ENCODE measurements around the gene RALB.

RALB gene, protein sequence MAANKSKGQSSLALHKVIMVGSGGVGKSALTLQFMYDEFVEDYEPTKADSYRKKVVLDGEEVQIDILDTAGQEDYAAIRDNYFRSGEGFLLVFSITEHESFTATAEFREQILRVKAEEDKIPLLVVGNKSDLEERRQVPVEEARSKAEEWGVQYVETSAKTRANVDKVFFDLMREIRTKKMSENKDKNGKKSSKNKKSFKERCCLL

DNA sequence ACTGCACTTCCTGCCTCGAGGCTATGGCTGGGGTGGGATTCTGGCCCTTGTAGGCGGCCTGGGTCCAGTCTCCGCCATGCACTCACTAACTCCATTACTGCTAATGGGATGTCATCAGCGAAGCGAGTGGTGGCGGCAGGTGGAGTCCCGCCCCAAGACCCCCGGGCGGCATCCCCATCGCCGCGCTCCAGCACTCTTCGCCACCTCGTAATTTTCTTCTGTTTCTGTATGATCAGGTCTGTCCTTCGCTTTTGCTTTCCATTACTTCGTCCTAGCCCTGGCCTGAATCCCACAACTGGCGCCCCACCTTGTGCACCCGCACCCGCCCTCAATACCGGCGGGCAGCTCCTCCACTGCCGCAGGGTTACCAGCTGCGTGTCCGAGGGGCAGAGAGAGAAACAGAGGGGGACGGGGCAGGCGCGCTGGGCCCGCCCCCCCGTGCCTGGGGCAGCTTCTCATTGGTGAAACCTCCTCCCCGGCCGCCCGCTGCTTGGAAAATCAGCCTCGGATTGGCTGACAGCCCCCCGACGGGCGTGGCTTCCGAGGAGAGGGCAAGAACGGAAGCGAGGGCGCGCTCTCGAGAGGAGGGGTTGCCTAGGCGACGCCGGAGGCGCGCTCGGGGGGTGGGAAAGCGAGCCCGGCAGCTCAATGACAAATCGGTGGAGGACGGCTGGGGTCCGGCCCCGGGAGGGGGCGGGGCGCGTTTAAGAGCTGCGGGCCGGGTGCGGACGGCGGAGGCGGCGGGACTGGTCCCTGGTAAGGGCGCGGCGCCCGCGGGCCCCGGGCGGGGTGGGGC, at the start of gene RALB:
RALB (plus strand) TSS at position 628 of the 796 bp plus-strand sequence. CDS start 25,813 bp downstream, outside the sequence.
- Histone ChIP-seq H3K9me3 (ENCODE audit: control insufficient read depth, low read length) (no peaks in the 10 kb centered on the region), H3K4me1 (ENCODE audit: control insufficient read depth, insufficient read depth, low read length) (peaks cover 6% of the 10 kb centered on the region), H3K9ac (ENCODE audit: low read length) (peak within 1 kb of the TSS; percentile 72), H3K27me3 (ENCODE audit: control insufficient read depth, insufficient read depth, low read length) (no peaks in the 10 kb centered on the region), H3K4me3 (ENCODE audit: low read length) (peak within 1 kb of the TSS; percentile 40), H3K36me3 (ENCODE audit: control insufficient read depth, insufficient read depth, low read length) (no peaks in the 10 kb centered on the region)

- Histone ChIP-seq H3K36me3 (ENCODE audit: control insufficient read depth, insufficient read depth, low read length) (no peaks in the 10 kb centered on the region), H3K9ac (ENCODE audit: low read length) (no peak overlapping the region), H3K27me3 (ENCODE audit: control insufficient read depth, insufficient read depth, low read length) (no peaks in the 10 kb centered on the region), H3K9me3 (ENCODE audit: control insufficient read depth, low read length) (no peaks in the 10 kb centered on the region), H3K4me1 (ENCODE audit: control insufficient read depth, insufficient read depth, low read length) (peaks cover 8% of the 10 kb centered on the region), H3K4me3 (ENCODE audit: low read length) (no peak overlapping the region)
Observed at GRCh38 chr2:120203251-120204021, 49.2 kb upstream of the RALB start.

DNA sequence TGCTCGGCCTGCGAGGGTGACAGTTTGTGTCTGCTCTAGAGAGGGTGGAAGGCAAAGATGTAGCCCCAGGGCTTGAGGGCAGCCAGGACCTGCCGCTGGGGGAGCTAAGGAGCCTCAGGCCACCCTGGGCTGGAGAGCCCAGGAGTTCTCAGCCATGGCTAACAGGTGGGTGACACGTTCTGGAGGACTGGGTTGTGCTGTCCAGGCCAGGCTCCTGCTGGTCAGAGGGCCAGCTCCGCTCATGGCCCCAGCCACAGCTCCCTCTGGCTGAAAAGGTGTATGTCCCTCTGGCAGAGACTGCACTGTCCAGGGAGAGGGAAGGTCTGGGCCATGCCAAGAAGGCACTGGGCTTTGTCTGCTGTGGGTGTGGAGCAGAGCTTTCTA, 48.6 kb upstream of the RALB start:
- Histone ChIP-seq H3K9ac (ENCODE audit: low read length) (no peak overlapping the region), H3K4me3 (ENCODE audit: low read length) (no peak overlapping the region), H3K27me3 (ENCODE audit: control insufficient read depth, insufficient read depth, low read length) (no peaks in the 10 kb centered on the region), H3K36me3 (ENCODE audit: control insufficient read depth, insufficient read depth, low read length) (no peaks in the 10 kb centered on the region), H3K9me3 (ENCODE audit: control insufficient read depth, low read length) (no peaks in the 10 kb centered on the region), H3K4me1 (ENCODE audit: control insufficient read depth, insufficient read depth, low read length) (peaks cover 8% of the 10 kb centered on the region)

DNA sequence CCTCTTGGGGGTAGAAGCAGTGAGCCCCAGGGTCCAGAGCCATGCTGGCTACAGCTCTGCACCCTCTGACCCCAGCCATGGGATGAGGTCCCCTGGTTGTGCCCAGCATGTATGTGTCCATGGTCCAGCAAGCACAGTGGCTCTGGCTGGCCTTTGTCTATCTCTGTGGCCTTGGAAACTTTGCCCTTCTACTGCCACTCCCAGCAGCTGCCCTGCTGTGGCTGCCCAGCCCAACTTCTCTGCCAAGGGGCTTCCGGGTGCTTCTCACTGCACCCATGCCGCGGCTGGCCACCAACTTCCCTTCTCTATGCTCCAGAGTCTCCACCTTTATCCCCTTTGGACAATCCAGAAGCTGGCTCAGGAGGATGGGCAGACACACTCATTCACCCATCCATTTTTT, 48.2 kb upstream of the RALB start:
- no peaks in the 10 kb centered on the region for H3K36me3 ChIP-seq (ENCODE audit: control insufficient read depth, insufficient read depth, low read length)
- no peak overlapping the region for H3K4me3 ChIP-seq (ENCODE audit: low read length)
- no peak overlapping the region for H3K9ac ChIP-seq (ENCODE audit: low read length)
- H3K9me3 ChIP-seq (ENCODE audit: control insufficient read depth, low read length), result no peaks in the 10 kb centered on the region
- no peaks in the 10 kb centered on the region for H3K27me3 ChIP-seq (ENCODE audit: control insufficient read depth, insufficient read depth, low read length)
- peaks cover 8% of the 10 kb centered on the region for H3K4me1 ChIP-seq (ENCODE audit: control insufficient read depth, insufficient read depth, low read length)

DNA sequence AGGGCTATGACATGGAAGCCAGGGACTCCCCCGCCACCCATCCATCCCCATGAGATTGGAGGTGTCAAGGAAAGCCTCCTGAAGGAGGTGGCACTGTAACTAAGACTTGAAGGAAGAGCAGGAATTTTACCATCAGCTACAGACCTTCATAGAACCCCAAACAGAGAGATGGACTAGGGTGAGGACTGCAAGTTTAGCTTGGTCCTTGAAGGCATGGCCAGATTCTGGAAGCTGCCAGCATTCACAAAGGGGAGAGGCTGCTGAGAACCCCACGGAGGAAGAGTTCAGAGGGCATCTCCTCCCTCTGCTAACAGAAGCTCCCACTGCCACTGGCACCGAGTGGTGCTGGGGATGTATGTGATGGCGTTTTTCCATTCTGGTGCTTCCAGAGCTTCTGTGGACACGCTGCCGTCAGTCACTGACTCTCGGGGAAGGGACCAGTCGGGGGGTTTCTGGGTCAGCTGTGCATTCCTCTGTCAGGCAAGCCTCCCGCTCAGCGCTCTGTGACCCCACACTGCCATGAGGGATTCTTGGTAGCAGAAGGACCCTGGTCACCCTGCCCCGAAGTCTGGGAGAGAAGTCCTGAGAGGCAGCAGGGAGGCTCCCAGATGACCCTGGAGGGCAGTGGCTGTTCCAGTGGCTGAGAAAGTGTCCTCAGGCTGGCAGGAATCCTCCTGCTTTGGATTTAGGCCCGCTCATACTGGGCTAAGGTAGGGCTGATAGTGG, 47.5 kb upstream of the RALB start:
- Histone ChIP-seq H3K4me3 (ENCODE audit: low read length) (no peak overlapping the region), H3K4me1 (ENCODE audit: control insufficient read depth, insufficient read depth, low read length) (peaks cover 8% of the 10 kb centered on the region), H3K9ac (ENCODE audit: low read length) (no peak overlapping the region), H3K9me3 (ENCODE audit: control insufficient read depth, low read length) (no peaks in the 10 kb centered on the region), H3K27me3 (ENCODE audit: control insufficient read depth, insufficient read depth, low read length) (no peaks in the 10 kb centered on the region), H3K36me3 (ENCODE audit: control insufficient read depth, insufficient read depth, low read length) (no peaks in the 10 kb centered on the region)

GRCh38 chr2:120206022-120206581, 46.5 kb upstream of the RALB start:
- Histone ChIP-seq H3K9ac (ENCODE audit: low read length) (no peak overlapping the region), H3K4me1 (ENCODE audit: control insufficient read depth, insufficient read depth, low read length) (peaks cover 8% of the 10 kb centered on the region), H3K36me3 (ENCODE audit: control insufficient read depth, insufficient read depth, low read length) (no peaks in the 10 kb centered on the region)

DNA sequence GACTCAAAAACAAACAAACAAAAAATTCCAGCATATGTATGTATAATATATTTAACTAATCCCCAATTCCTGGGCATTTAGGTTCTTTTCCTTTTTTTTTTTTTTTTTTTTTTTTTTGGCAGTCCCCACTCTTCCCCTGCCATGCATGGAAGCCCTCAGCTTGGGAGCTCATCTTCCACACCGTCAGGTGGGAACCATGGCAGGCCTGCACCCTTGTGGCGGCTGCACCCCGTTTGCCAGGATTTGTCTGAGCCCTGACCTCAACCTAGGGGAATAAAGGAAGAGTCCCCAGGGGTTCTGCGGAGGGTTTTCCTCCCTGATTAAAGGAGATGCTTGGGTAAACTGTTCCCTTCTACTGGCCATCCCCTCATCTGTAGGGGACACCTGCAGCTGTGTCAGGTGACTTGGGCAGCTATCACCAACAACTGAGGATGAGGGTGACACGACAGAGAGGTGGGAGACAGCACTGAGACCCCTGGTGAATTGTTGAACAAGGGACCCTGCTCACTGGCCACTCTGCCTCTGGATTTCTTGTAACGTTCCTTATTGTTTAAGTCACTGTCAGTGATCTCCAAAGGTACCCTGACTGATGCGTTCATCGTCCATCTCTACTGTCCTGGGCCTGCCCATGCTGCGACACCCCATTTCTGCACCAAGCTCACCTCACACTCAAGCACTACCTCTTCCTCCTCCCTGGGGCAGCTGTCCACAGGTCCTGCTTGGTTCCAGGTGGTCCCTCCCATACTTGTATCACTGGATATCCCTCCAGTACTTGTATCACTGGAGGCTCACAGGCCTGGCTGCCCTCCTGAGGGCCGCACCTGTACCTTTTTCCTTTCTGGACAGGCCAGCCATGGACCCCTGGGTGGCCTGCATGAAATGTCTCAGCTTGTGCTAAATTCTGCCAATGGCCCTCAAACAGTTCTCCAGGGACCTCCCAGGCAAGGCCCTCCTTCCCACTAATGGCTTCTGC, 44.0 kb upstream of the RALB start:
- no peaks in the 10 kb centered on the region for H3K9me3 ChIP-seq (ENCODE audit: control insufficient read depth, low read length)
- H3K9ac ChIP-seq (ENCODE audit: low read length), result no peak overlapping the region
- H3K4me1 ChIP-seq (ENCODE audit: control insufficient read depth, insufficient read depth, low read length), result peaks cover 8% of the 10 kb centered on the region
- no peaks in the 10 kb centered on the region for H3K27me3 ChIP-seq (ENCODE audit: control insufficient read depth, insufficient read depth, low read length)
- H3K4me3 ChIP-seq (ENCODE audit: low read length), result no peak overlapping the region
- H3K36me3 ChIP-seq (ENCODE audit: control insufficient read depth, insufficient read depth, low read length), result no peaks in the 10 kb centered on the region

More at GRCh38 chr2:120206022-120206581, 46.5 kb upstream of the RALB start:
- H3K9me3 ChIP-seq (ENCODE audit: control insufficient read depth, low read length), result no peaks in the 10 kb centered on the region
- no peaks in the 10 kb centered on the region for H3K27me3 ChIP-seq (ENCODE audit: control insufficient read depth, insufficient read depth, low read length)
- H3K4me3 ChIP-seq (ENCODE audit: low read length), result no peak overlapping the region

- Histone ChIP-seq H3K9ac (ENCODE audit: low read length) (no peak overlapping the region), H3K36me3 (ENCODE audit: control insufficient read depth, insufficient read depth, low read length) (no peaks in the 10 kb centered on the region), H3K27me3 (ENCODE audit: control insufficient read depth, insufficient read depth, low read length) (no peaks in the 10 kb centered on the region), H3K4me3 (ENCODE audit: low read length) (no peak overlapping the region), H3K9me3 (ENCODE audit: control insufficient read depth, low read length) (no peaks in the 10 kb centered on the region), H3K4me1 (ENCODE audit: control insufficient read depth, insufficient read depth, low read length) (no peaks in the 10 kb centered on the region)
Observed at GRCh38 chr2:120209427-120210269, 43.0 kb upstream of the RALB start.

DNA sequence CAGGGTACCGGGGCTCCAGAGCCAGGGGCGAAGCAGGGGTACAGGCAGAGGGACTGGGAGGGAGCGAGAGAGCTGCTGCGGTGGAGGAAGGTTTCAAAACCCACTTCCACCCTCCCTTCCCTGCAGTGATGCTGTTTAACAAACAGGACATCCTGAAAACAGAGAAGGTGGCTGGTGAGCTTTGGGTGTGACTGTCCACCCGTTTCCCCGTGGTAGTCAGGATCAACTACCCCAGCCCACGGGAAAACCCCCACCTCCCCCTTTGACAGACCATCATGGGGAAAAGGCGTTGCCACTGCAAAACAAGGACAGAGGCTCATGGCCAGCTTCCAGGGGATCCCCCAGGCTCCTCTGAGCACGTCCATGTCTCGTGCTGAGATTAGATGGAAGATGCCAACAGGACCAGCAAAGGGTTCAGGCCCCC, 42.4 kb upstream of the RALB start:
- no peaks in the 10 kb centered on the region for H3K9me3 ChIP-seq (ENCODE audit: control insufficient read depth, low read length)
- H3K9ac ChIP-seq (ENCODE audit: low read length), result no peak overlapping the region
- H3K36me3 ChIP-seq (ENCODE audit: control insufficient read depth, insufficient read depth, low read length), result no peaks in the 10 kb centered on the region
- no peak overlapping the region for H3K4me3 ChIP-seq (ENCODE audit: low read length)
- no peaks in the 10 kb centered on the region for H3K4me1 ChIP-seq (ENCODE audit: control insufficient read depth, insufficient read depth, low read length)
- H3K27me3 ChIP-seq (ENCODE audit: control insufficient read depth, insufficient read depth, low read length), result no peaks in the 10 kb centered on the region

DNA sequence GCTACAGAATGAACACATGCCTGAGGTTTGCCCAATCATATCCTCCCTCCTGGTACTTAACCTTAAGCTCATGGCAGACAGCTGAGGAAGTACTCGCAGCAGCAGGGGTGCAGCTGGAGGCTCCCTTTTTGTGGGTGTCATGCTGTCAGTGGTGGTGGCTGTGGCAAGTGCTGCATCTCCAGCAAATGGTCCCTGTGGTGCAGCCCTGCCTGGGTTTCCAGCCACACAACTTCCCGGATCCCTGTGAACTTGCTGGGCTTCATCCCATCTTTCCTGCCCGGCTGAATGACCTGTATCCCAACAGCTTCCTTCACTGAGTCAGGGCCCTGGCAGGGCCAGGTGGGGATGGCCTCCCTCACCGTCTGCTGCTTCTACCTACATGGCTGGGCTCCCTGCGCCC, 34.5 kb upstream of the RALB start:
- H3K4me3 ChIP-seq (ENCODE audit: low read length), result no peak overlapping the region
- H3K27me3 ChIP-seq (ENCODE audit: control insufficient read depth, insufficient read depth, low read length), result no peaks in the 10 kb centered on the region
- H3K9me3 ChIP-seq (ENCODE audit: control insufficient read depth, low read length), result no peaks in the 10 kb centered on the region
- H3K4me1 ChIP-seq (ENCODE audit: control insufficient read depth, insufficient read depth, low read length), result peaks cover 11% of the 10 kb centered on the region
- H3K9ac ChIP-seq (ENCODE audit: low read length), result no peak overlapping the region
- no peaks in the 10 kb centered on the region for H3K36me3 ChIP-seq (ENCODE audit: control insufficient read depth, insufficient read depth, low read length)
